Nephron progenitor cell (in vitro differentiated cells): ENCODE results near the gene ADARB2.
A peak's percentile ranks its signal among the peaks of the same experiment; 100 is the strongest.

Source experiments
- DNase-seq: peaks from one replicate; pipeline ENCODE4 v3.0.0; 2021
- H3K27ac Mint-ChIP-seq: 2 replicates; pipeline ENCODE4 v1.8.0; 2021; ENCODE audit warnings: mild to moderate bottlenecking, moderate library complexity, mixed read lengths
- H3K27me3 Mint-ChIP-seq: 2 replicates; pipeline ENCODE4 v1.8.0; 2021; ENCODE audit warnings: mild to moderate bottlenecking, low read depth, mixed read lengths; ENCODE audit not compliant: poor library complexity
- H3K36me3 Mint-ChIP-seq: 2 replicates; pipeline ENCODE4 v1.8.0; 2021; ENCODE audit warnings: low read depth, mixed read lengths
- H3K4me1 Mint-ChIP-seq: 2 replicates; pipeline ENCODE4 v1.8.0; 2021; ENCODE audit warnings: mixed read lengths
- H3K4me3 Mint-ChIP-seq: 2 replicates; pipeline ENCODE4 v1.8.0; 2021; ENCODE audit warnings: mild to moderate bottlenecking, moderate library complexity, mixed read lengths
- H3K9me3 Mint-ChIP-seq: 2 replicates; pipeline ENCODE4 v1.8.0; 2021; ENCODE audit warnings: mild to moderate bottlenecking, moderate library complexity, mixed read lengths
- TF ChIP-seq, protein P1 (sequence below): fragments of 200-600 bp; sonication (generic); IDR thresholded peaks from 2 replicates; pipeline ENCODE4 v1.5.0; 2021; ENCODE audit warnings: antibody characterized with exemption

Gene ADARB2

GRCh38 chr10:1287971-1288401 lies 449.3 kb downstream of the ADARB2 start:
- no peak for DNase-seq
- Mint-ChIP-seq H3K4me3 (no peak overlapping the region), H3K27ac (no peak overlapping the region), H3K36me3 (no peaks in the 10 kb centered on the region), H3K9me3 (no peaks in the 10 kb centered on the region), H3K4me1 (peaks cover 50% of the 10 kb centered on the region), H3K27me3 (peaks cover 9% of the 10 kb centered on the region)
- TF ChIP-seq, protein P1, sequence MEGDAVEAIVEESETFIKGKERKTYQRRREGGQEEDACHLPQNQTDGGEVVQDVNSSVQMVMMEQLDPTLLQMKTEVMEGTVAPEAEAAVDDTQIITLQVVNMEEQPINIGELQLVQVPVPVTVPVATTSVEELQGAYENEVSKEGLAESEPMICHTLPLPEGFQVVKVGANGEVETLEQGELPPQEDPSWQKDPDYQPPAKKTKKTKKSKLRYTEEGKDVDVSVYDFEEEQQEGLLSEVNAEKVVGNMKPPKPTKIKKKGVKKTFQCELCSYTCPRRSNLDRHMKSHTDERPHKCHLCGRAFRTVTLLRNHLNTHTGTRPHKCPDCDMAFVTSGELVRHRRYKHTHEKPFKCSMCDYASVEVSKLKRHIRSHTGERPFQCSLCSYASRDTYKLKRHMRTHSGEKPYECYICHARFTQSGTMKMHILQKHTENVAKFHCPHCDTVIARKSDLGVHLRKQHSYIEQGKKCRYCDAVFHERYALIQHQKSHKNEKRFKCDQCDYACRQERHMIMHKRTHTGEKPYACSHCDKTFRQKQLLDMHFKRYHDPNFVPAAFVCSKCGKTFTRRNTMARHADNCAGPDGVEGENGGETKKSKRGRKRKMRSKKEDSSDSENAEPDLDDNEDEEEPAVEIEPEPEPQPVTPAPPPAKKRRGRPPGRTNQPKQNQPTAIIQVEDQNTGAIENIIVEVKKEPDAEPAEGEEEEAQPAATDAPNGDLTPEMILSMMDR = no peak

DNA sequence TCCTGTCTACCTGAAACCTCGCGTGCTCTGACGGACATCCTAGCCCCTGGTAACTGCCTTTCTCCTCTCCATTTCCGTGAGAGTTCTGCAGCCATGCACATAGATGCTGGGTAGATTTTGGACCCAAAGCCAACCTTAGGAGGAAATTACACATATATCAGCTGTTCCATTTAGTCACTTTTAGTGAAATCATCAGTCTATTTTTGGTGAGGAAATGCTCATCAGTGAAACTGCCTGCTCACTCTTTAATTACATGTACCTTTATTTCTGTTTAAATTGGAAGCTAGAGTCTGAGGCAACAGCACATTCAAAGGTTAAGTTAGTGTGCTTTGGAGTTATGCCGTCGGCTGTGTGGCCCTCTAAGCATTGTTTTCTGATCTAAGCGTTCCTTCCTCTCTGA lies 449.8 kb downstream of the ADARB2 start:
- no peaks in the 10 kb centered on the region for H3K9me3 Mint-ChIP-seq
- H3K4me3 Mint-ChIP-seq = no peak overlapping the region
- H3K4me1 Mint-ChIP-seq = peaks cover 45% of the 10 kb centered on the region
- peaks cover 6% of the 10 kb centered on the region for H3K27me3 Mint-ChIP-seq
- TF ChIP-seq, protein P1 = no peak
- H3K27ac Mint-ChIP-seq = no peak overlapping the region
- DNase-seq = no peak
- H3K36me3 Mint-ChIP-seq = no peaks in the 10 kb centered on the region

GRCh38 chr10:1284076-1284475 lies 453.2 kb downstream of the ADARB2 start:
- Mint-ChIP-seq H3K36me3 (no peaks in the 10 kb centered on the region), H3K9me3 (no peaks in the 10 kb centered on the region), H3K27ac (no peak overlapping the region), H3K4me1 (peaks cover 45% of the 10 kb centered on the region), H3K27me3 (peaks cover 8% of the 10 kb centered on the region), H3K4me3 (no peak overlapping the region)
- DNase-seq = no peak
- TF ChIP-seq, protein P1 = no peak

DNA sequence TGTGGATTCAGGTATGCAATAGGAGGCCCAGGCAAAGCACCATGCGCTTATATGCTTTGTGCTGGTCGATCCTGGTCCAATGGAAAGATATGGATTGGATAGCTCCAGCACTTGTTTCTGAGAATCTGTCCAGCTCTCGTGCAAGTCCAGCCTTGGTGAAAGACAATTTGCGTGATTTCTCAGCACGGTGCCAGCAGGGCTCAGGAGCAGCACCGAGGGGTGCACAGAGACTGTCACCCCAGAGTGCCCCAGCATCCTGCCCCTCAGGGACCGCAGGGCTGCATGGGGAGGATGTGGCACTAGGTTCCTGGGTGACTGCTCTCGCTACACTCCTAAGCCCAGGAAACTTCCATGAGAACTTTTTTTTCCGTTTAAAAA lies 455.9 kb downstream of the ADARB2 start:
- no peak for DNase-seq
- Mint-ChIP-seq H3K4me1 (peaks cover 28% of the 10 kb centered on the region), H3K36me3 (no peaks in the 10 kb centered on the region), H3K9me3 (no peaks in the 10 kb centered on the region), H3K27me3 (peaks cover 4% of the 10 kb centered on the region), H3K4me3 (no peak overlapping the region), H3K27ac (peak overlapping the region; percentile 60)
- TF ChIP-seq, protein P1 = no peak

DNA sequence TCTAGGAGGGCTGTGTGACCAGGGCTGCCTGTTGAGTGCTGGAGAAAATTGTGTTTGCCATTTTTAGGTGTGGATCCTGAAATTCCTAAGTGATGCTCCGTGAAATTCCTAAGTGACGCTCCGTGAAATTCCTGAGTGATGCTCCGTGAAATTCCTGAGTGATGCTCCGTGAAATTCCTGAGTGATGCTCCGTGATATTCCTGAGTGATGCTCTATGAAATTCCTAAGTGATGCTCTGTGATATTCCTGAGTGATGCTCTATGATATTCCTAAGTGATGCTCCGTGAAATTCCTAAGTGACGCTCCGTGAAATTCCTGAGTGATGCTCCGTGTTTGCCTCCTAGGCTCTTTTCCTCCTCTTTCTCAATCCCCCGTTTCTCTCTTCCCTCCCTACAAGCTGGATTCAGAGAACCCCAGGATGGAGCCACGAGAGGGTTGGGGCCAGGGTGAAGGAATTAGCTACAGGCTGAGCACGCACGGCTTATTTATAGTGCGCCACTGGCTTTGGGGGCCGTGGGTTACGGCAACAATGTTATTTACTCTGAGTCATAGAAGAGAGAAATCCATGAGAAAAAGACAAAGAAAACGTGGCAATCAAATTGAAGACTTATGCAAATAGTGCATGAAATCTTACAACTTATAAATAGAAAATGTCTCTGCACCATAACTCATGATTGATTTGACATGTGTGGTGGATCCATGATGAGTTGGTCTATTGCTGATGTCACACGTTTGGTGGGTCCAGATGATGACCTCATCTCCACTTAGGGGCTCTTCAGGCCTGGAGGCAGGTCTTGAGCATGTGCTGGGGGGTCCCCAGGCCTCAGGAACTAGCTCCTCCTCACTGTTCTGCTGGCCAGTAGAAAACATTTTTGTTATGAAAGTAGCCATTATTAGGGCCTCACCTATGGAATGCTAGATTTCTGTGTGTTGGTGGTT lies 456.6 kb downstream of the ADARB2 start:
- Mint-ChIP-seq H3K27ac (peak overlapping the region; percentile 60), H3K27me3 (peaks cover 4% of the 10 kb centered on the region)

More for the DNA sequence above, 456.6 kb downstream of the ADARB2 start:
- TF ChIP-seq, protein P1 = no peak
- peaks cover 4% of the 10 kb centered on the region for H3K9me3 Mint-ChIP-seq
- peaks cover 24% of the 10 kb centered on the region for H3K4me1 Mint-ChIP-seq
- DNase-seq = no peak
- no peak overlapping the region for H3K4me3 Mint-ChIP-seq
- no peaks in the 10 kb centered on the region for H3K36me3 Mint-ChIP-seq
